HepG2 (cell line): Measurements from ENCODE around the gene IFIT2. TPM values are rescaled to one million over a fixed set of nuclear protein-coding genes. Genes with fewer than 3 reads are reported as not detected.
"Not testable (repeated sequence)": the region's sequence is repeated elsewhere in the genome, so short reads cannot be mapped to it uniquely, and the experiment has no call there.

ENCODE experiments used
- ATAC-seq: fragments of 200-7000 bp; cut with Tn5 transposase; 3 replicates; pipeline ENCODE4 v1.9.1; 2020; ENCODE audit warnings: mild to moderate bottlenecking, moderate library complexity
- BruUV-seq: library from RNA; stranded (reverse); fragments of 400-500 nt; replicated peaks from 2 replicates; lab custom pipeline; 2021; lab: Mats Ljungman, UMichigan
- CTCF ChIA-PET: fragments of 300-600 bp; formaldehyde crosslinking; extraction: SDS; loops from one replicate; lab custom pipeline; 2021; ENCODE audit warnings: low total read pairs, inconsistent platforms, low intra/inter-chr PET ratio; lab: Yijun Ruan, JAX
- POLR2A ChIA-PET: fragments of 350-600 bp; sonication (Branson Sonifier 250); formaldehyde crosslinking; loops from one replicate; lab custom pipeline; 2020; ENCODE audit warnings: antibody characterized with exemption, inconsistent platforms; lab: Yijun Ruan, JAX
- DNase-seq: peaks from one replicate; pipeline ENCODE4 v3.0.0-alpha.2; 2015; ENCODE audit warnings: low spot score
- FAIRE-seq: peaks from 3 replicates; lab custom pipeline; 2011; peaks lifted over from hg19 to GRCh38; lab: Jason Lieb, UNC
- H2AFZ ChIP-seq: one replicate; pipeline ENCODE4 v1.6.1; 2011; ENCODE audit warnings: low read length, inconsistent platforms
- H3K27ac ChIP-seq: fragments of 300-600 bp; 3 replicates; pipeline ENCODE4 v1.8.0; 2011; ENCODE audit warnings: mixed run types, mild to moderate bottlenecking, mixed read lengths, low read length, inconsistent platforms; ENCODE audit not compliant: insufficient read depth; ENCODE audit errors: extremely low read length
- H3K27me3 ChIP-seq, 2 experiments: fragments of 200-600 bp in 1 of 2; 2 replicates in 1 of 2; 3 replicates in 1 of 2; pipeline versions ENCODE4 v1.6.0 to v1.8.0; 2011; ENCODE audit warnings: low read length in 2 of 2, mild to moderate bottlenecking in 2 of 2, moderate library complexity in 2 of 2, inconsistent platforms in 1 of 2; ENCODE audit not compliant: insufficient read depth in 2 of 2, control insufficient read depth in 1 of 2
- H3K36me3 ChIP-seq, 2 experiments: fragments of 200-600 bp in 1 of 2; replicated peaks in 1 of 2; 2 replicates in 1 of 2; 3 replicates in 1 of 2; pipeline versions ENCODE4 v1.5.1 to v1.8.0; 2011; ENCODE audit warnings: low read length in 2 of 2, inconsistent platforms in 1 of 2; ENCODE audit not compliant: insufficient read depth in 2 of 2, control insufficient read depth in 1 of 2
- H3K4me1 ChIP-seq: 2 replicates; pipeline ENCODE4 v1.5.1; 2012; ENCODE audit warnings: low read length, inconsistent platforms; ENCODE audit not compliant: insufficient read depth
- H3K4me2 ChIP-seq: 2 replicates; pipeline ENCODE4 v1.6.0; 2011; ENCODE audit warnings: low read depth, low read length, inconsistent platforms
- H3K4me3 ChIP-seq, 3 experiments: fragments of 200-600 bp in 1 of 3; sonication (generic), shearing (Covaris generic) in 1 of 3; replicated peaks in 1 of 3; 2 replicates each; pipeline ENCODE4 v1.5.1; 2011 to 2016; ENCODE audit warnings: low read length in 3 of 3, inconsistent platforms in 2 of 3, low read depth in 2 of 3, mild to moderate bottlenecking in 2 of 3, control low read depth in 1 of 3, mixed read lengths in 1 of 3; ENCODE audit not compliant: insufficient read depth in 1 of 3
- H3K79me2 ChIP-seq: one replicate; pipeline ENCODE4 v1.6.1; 2011; ENCODE audit warnings: low read length, inconsistent platforms; ENCODE audit not compliant: insufficient read depth
- H3K9ac ChIP-seq: 2 replicates; pipeline ENCODE4 v1.6.0; 2011; ENCODE audit warnings: mild to moderate bottlenecking, low read depth, low read length, inconsistent platforms; ENCODE audit not compliant: insufficient read depth
- H3K9me3 ChIP-seq: 2 replicates; pipeline ENCODE4 v1.5.1; 2012; ENCODE audit warnings: mild to moderate bottlenecking, low read length
- H4K20me1 ChIP-seq: 2 replicates; pipeline ENCODE4 v1.6.0; 2011; ENCODE audit warnings: inconsistent platforms, mild to moderate bottlenecking, low read length, moderate library complexity; ENCODE audit not compliant: insufficient read depth
- JUNB ChIP-seq: sonication (generic); formaldehyde crosslinking; IDR thresholded peaks from 2 replicates; pipeline ENCODE4 v1.8.0; 2022; ENCODE audit warnings: missing genetic modification reagents, mild to moderate bottlenecking, borderline replicate concordance
- NFYB ChIP-seq: sonication (generic); formaldehyde crosslinking; IDR thresholded peaks from 2 replicates; pipeline ENCODE4 v1.4.0; 2020; ENCODE audit warnings: missing genetic modification reagents
- NRL ChIP-seq: sonication (generic); formaldehyde crosslinking; IDR thresholded peaks from 2 replicates; pipeline ENCODE4 v1.5.0; 2020; ENCODE audit warnings: missing genetic modification reagents, mild to moderate bottlenecking, moderate library complexity, borderline replicate concordance
- YEATS4 ChIP-seq: sonication (generic); formaldehyde crosslinking; IDR thresholded peaks from 2 replicates; pipeline ENCODE4 v1.4.0; 2020; ENCODE audit warnings: missing genetic modification reagents, borderline replicate concordance
- ZBTB25 ChIP-seq: IDR thresholded peaks from 2 replicates; pipeline ENCODE4 v1.6.1; 2018; ENCODE audit warnings: missing genetic modification reagents
- ZEB1 ChIP-seq: IDR thresholded peaks from 2 replicates; pipeline ENCODE4 v1.6.1; 2012; ENCODE audit warnings: mild to moderate bottlenecking, low read depth, inconsistent platforms; ENCODE audit not compliant: insufficient replicate concordance
- ZNF724P ChIP-seq: sonication (generic); formaldehyde crosslinking; IDR thresholded peaks from 2 replicates; pipeline ENCODE4 v1.8.0; 2022; ENCODE audit warnings: missing genetic modification reagents, borderline replicate concordance
- WGBS: methylation state at CpG from one replicate; pipeline ENCODE4 v1.1.6; 2017; ENCODE audit warnings: low lambda C conversion rate; 5-methylcytosine and 5-hydroxymethylcytosine counted together
- in situ Hi-C: cut with HindIII; loops from 2 replicates; pipeline ENCODE4 v1.10.0; 2017; ENCODE audit warnings: low pct_unique_long_range_greater_than_20kb; ENCODE audit not compliant: extremely low pct_ligation_motif_present
- intact Hi-C: fragments of 100-400 bp; cut with micrococcal nuclease; formaldehyde crosslinking; loops from one replicate; pipeline ENCODE4 v1.10.0; 2022; ENCODE audit not compliant: unreplicated experiment
- polyA plus RNA-seq, 8 experiments: library from polyadenylated mRNA; depleted of rRNA in 3 of 8; stranded (reverse) in 7 of 8; unstranded in 1 of 8; fragments of >200 nt; fragmentation: Illumina TruSeq in 4 of 8; extraction: Trizol in 4 of 8; gene quantifications; 2 replicates each; pipeline versions ENCODE4 v1.2.1 to v1.2.3, GENCODE V29; 2011 to 2016; ENCODE audit warnings: low read depth in 4 of 8, missing spikeins in 1 of 8, mixed read lengths in 1 of 8; ENCODE audit not compliant: insufficient read depth in 1 of 8
- total RNA-seq, 5 experiments: library from RNA; depleted of rRNA; stranded (reverse); fragments of >200 nt; fragmentation: Illumina TruSeq; extraction: Trizol; gene quantifications; 2 replicates each; pipeline ENCODE4 v1.2.3, GENCODE V29; 2016; ENCODE audit warnings: low read depth in 1 of 5

IFIT2 gene
- total and polyA plus RNA-seq, 2 of the 13 experiments (the other 11 are each of a cell fraction or from before 2014, with no cell fraction given): 0.04 to 0.15 TPM

GRCh38 chr10:89283936-89284475 lies 17.8 kb upstream of the IFIT2 start (continued):
- no peak for TF ChIP-seq ZBTB25
- TF ChIP-seq NFYB (CRISPR knock-in tag): no peak
- TF ChIP-seq YEATS4 (CRISPR knock-in tag): peak; percentile 14; the same call in 1 of the 2 replicates
- no peak for TF ChIP-seq ZEB1
- TF ChIP-seq JUNB (CRISPR knock-in tag): no peak
- no peak for TF ChIP-seq ZNF724P (CRISPR knock-in tag)
- TF ChIP-seq NRL (CRISPR knock-in tag): no peak
- TF ChIP-seq, all 625 proteins: peak for 5

- ATAC-seq, H4K20me1 ChIP-seq, CTCF ChIA-PET, H3K9ac ChIP-seq, BruUV-seq, H3K4me2 ChIP-seq, H3K27ac ChIP-seq, DNase-seq, in situ Hi-C loops, H3K27me3 ChIP-seq, H3K9me3 ChIP-seq, H3K79me2 ChIP-seq, H3K4me3 ChIP-seq, intact Hi-C loops, H2AFZ ChIP-seq, H3K36me3 ChIP-seq, FAIRE-seq: not testable (repeated sequence)
- WGBS: 63% methylated on average over 6 of the region's 6 CpGs
- peaks cover 16% of the 10 kb centered on the region for H3K4me1 ChIP-seq
- POLR2A ChIA-PET: interaction anchor here (0.7 kb wide), 1 partner anchor 15 kb away, joined by 3 read pairs; no protein-coding TSS in a partner anchor
Observed at GRCh38 chr10:89284711-89285110, 17.1 kb upstream of the IFIT2 start.

- WGBS: 24% methylated on average over 4 of the region's 4 CpGs
- H3K4me3 ChIP-seq, POLR2A ChIA-PET: not testable (repeated sequence)
Observed at GRCh38 chr10:89285303-89285702, 16.5 kb upstream of the IFIT2 start.

More at GRCh38 chr10:89285303-89285702, 16.5 kb upstream of the IFIT2 start:
- H3K36me3 ChIP-seq, H3K9ac ChIP-seq, CTCF ChIA-PET, H3K79me2 ChIP-seq, DNase-seq, BruUV-seq, H4K20me1 ChIP-seq, H3K27ac ChIP-seq, ATAC-seq, H3K4me2 ChIP-seq, H2AFZ ChIP-seq, intact Hi-C loops, H3K9me3 ChIP-seq, H3K27me3 ChIP-seq, in situ Hi-C loops, FAIRE-seq: not testable (repeated sequence)
- peaks cover 16% of the 10 kb centered on the region for H3K4me1 ChIP-seq
